ENCODE measurements around the gene PPP1R1B.

PPP1R1B gene

GRCh38 chr17:39635614-39636176 lies 8.9 kb downstream of the PPP1R1B start:
- DNase-seq, result no peak

DNA sequence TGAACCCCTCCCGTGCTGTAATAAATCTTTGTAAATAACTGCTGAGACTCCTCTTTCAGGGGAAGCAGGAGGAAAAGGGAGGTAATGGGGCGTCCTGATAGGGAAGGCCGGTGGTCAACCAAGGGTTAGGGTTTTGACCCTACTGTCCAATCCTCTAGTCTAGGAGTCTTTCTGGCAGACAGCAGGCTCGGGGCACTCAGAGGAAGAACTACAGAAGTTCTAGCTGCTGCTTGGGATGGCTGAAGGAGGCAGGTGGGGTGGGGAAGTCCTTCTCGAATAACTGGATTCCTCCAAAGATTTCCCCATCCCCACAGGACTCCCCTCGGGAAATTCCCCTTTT lies 9.8 kb downstream of the PPP1R1B start:
- DNase-seq, result no peak

GRCh38 chr17:39636927-39637736 lies 10.4 kb downstream of the PPP1R1B start, which contains the start of gene STARD3:
Gene STARD3, plus strand, starts transcription at chr17:39637144. Its CDS starts 16,388 bp downstream, at chr17:39653532.
- peak; percentile 53 for DNase-seq

- DNase-seq, result no peak
Observed at GRCh38 chr17:39638317-39638716, 11.6 kb downstream of the PPP1R1B start.

DNA sequence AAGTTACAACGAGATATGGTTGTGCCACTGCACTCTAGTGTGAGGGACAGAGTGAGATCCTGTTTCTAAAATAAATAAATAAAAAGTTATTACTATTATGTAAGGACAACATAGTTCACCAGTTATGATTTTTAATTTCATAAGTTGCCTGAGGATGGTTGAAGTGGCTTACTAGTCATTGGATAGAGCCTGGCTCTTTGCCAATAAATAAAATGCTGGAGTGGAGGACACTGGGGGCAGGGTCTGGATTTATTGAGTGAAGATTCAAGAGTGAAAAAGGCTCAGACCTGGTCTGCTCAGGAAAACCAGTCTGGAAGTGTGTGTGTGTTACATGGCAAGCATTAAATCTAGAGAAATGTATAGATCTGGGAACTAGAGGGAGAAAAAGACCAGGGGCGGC lies 12.3 kb downstream of the PPP1R1B start:
- DNase-seq, result no peak

- DNase-seq, result no peak
Observed at GRCh38 chr17:39639566-39640458, 13.1 kb downstream of the PPP1R1B start.

DNA sequence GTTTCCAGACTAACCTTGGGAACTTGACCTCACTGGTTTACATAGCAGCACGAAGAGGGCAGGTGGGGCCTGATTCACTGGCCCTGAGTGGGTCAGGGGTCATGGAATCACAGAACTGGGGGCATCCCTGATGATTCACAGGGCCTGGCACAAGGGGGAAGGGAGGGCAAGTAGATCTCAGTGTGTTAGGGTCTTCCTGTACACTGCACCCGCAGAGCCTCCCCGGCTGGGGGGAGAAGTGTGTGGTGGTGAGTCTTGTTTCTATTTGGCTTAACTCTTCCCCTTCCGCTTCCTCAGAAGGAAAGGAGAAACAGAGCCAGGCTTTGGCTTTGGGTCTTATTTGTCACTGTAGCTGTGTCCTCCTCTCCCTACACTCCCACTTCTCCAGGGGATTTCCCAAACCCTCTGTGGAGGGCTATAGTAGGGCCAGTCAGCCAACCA lies 13.9 kb downstream of the PPP1R1B start:
- DNase-seq, result no peak

DNA sequence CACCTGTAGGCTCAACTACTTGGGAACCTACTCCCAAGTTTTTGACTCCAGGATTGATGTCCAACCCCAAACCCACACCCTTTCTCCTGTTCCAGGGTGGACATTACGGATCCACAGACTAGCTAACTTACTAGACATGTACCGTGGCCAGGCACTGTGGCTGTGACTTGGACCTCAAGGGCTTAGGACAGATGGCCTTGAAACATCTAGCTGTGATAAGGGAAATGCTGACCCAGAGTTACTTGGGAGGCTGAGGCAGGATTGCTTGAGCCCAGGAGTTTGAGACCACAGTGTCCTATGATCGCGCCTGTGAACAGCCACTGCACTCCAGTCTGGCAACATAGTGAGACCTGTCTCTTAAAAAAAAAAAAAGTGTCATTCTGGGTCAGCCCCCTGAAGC lies 14.3 kb downstream of the PPP1R1B start:
- no peak for DNase-seq

GRCh38 chr17:39641883-39642282 lies 15.1 kb downstream of the PPP1R1B start:
- DNase-seq, result no peak

- no peak for DNase-seq
Observed at GRCh38 chr17:39642291-39643074, 15.7 kb downstream of the PPP1R1B start.

GRCh38 chr17:39643271-39643670 lies 16.5 kb downstream of the PPP1R1B start:
- no peak for DNase-seq

DNA sequence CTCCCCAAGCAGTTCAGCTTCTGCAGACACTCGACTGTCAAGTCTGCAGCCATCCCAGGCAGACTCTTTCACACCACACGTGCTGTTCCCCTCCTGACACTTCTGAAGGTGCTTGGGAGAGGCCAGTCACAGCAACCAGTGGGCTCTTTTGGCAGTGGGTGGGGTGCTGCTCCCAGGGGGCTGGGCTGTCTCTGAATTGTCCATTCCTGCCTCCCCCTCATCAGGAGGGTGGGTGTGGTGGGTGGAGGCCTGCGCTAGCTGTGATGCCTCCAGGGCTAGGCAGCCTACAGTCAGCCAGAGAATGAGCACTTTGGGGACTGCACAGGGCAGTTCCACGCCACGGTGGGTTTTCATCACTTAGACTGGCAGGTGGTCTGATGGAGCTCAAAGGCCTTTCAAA lies 20.5 kb downstream of the PPP1R1B start:
- no peak for DNase-seq

GRCh38 chr17:39648616-39649366 lies 22.0 kb downstream of the PPP1R1B start:
- no peak for DNase-seq

DNA sequence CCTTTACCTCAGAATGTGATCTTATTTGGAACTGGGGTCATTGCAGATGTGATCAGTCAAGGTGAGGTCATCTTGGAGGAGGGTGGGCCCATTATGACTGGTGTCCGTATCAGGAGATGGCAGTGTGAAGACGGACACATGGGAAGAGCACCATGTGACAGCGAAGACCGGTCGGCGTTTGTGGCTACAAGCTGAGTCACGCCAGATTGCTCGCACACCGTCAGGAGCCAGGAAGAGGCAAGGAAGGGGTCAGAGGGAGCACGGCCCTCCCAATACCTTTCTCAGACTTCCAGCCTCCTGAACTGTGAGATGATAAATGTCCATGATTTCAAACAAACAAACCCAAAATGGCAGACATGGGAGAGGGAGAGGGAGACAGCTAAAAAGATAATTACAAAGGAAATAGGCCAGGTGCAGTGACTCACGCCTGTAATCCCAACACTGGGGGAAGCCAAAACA lies 23.4 kb downstream of the PPP1R1B start:
- DNase-seq, result no peak

GRCh38 chr17:39651923-39652586 lies 25.3 kb downstream of the PPP1R1B start:
- DNase-seq, result no peak

DNA sequence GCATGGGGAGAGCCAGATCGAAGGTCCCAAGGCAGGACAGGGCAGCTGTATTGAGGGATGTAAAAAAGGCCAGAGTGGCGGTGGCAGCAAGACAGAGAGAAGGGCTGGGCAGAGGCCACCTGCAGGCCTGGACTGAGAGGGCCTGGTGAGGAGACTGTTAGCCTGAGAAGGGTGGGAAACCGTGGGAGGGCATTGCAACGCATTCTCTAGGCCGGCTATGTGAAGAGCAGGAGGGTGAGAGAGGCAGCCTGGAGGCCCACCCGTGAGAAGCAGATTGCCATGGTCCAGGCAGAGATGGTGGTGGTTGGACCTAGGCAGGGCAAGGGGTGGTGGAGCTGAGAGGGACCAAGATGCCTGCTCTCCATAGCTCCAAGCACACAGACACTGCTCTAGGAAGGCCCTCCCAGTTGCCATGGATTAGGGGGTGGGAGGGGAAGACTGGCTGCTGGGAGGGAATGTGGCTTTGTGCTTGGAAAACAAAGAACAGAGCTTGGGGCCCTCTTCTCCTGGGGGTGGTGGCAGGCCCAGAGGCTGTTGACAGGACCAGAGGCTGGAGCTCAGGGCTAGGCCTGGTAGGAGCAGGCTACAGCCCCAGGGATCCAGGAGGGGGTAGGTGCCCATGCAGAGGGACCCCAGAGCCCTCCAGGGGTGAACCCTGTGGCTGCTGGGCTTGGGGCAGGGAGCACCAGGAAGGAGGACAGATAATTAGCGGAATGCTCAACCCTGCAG lies 26.0 kb downstream of the PPP1R1B start:
- no peak for DNase-seq

- DNase-seq, result no peak
Observed at GRCh38 chr17:39653316-39653661, 26.5 kb downstream of the PPP1R1B start.

DNA sequence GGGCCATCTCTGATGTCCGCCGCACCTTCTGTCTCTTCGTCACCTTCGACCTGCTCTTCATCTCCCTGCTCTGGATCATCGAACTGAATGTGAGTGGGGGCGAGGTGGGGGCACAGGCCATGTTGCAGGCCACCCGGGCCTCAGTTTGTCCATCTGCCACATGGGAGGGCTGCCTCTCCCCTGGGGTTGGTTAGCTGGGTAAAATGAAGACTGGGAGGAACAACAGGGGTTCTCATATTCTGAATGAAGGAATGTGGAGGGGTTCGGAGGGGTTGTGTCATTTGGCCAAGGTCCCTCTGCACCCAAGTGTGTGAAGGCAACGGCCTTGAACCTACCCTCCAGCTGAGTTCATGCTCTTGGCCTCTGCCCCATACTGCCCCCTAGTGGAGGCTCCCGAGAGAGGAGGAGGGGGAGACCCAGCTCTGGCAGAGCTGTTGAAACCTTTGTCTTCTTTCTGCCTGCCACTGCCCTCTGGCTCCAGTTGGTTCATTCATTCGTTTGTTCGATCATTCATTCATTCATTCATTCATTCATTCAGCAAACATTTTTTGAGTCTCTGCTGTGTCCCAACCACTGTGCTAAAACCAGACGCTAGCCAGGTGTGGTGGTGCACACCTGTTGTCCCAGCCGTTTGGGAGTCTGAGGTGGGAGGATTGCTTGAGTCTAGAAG lies 27.0 kb downstream of the PPP1R1B start:
- DNase-seq, result no peak

GRCh38 chr17:39655105-39655504 lies 28.4 kb downstream of the PPP1R1B start:
- no peak for DNase-seq

GRCh38 chr17:39658346-39658745 lies 31.6 kb downstream of the PPP1R1B start:
- DNase-seq, result no peak
